ENCODE measurements around the gene TPSB2. TPM values are rescaled to one million over a fixed set of nuclear protein-coding genes. Genes with fewer than 3 reads are reported as not detected.

Gene TPSB2
- total and polyA plus RNA-seq, 2 donors (not counting 1 experiment from before 2014, with no cell fraction given) = not detected

- H3K9ac ChIP-seq (ENCODE audit: insufficient read depth, low read length) = no peak overlapping the region
- no peaks in the 10 kb centered on the region for H3K79me2 ChIP-seq (ENCODE audit: control insufficient read depth, insufficient read depth, low read length)
- H2AFZ ChIP-seq (ENCODE audit: low read length) = no peak overlapping the region
- no peaks in the 10 kb centered on the region for H4K20me1 ChIP-seq (ENCODE audit: control insufficient read depth, extremely low read depth, insufficient read depth, low read length)
- no peaks in the 10 kb centered on the region for H3K9me3 ChIP-seq (ENCODE audit: control insufficient read depth, insufficient read depth, low read depth, low read length)
- no peaks in the 10 kb centered on the region for H3K36me3 ChIP-seq (ENCODE audit: control insufficient read depth, insufficient read depth, low read length)
- no peak for DNase-seq (ENCODE audit: low read depth in 2 of 2)
- no peak overlapping the region for H3K4me3 ChIP-seq (replicated peaks in 1 of 4; ENCODE audit: control extremely low read depth in 1 of 4, insufficient read depth in 1 of 4, low read depth in 3 of 4, low read length in 4 of 4)
- H3K27ac ChIP-seq (ENCODE audit: insufficient read depth, low read length) = no peak overlapping the region
- TF ChIP-seq CTCF (conservative IDR thresholded peaks at IDR 0.05 in 1 of 2, IDR thresholded peaks at IDR 0.05 in 1 of 2; ENCODE audit: low read depth in 1 of 2, low read length in 2 of 2) = no peak
- no peak for TF ChIP-seq EZH2 (IDR thresholded peaks at IDR 0.05; ENCODE audit: low read length, missing control alignments)
- H3K4me2 ChIP-seq (ENCODE audit: extremely low read depth, insufficient read depth, low read length) = no peak overlapping the region
- H3K4me1 ChIP-seq (ENCODE audit: control insufficient read depth, extremely low read depth, insufficient read depth, low read length) = no peaks in the 10 kb centered on the region
- H3K27me3 ChIP-seq (ENCODE audit: control insufficient read depth, insufficient read depth, low read length) = no peaks in the 10 kb centered on the region
Observed at GRCh38 chr16:1221628-1222552, 8.1 kb downstream of the TPSB2 start.

GRCh38 chr16:1220841-1221627 is 8.9 kb downstream of the TPSB2 start:
- no peaks in the 10 kb centered on the region for H4K20me1 ChIP-seq (ENCODE audit: control insufficient read depth, extremely low read depth, insufficient read depth, low read length)
- no peaks in the 10 kb centered on the region for H3K79me2 ChIP-seq (ENCODE audit: control insufficient read depth, insufficient read depth, low read length)

More at GRCh38 chr16:1220841-1221627, 8.9 kb downstream of the TPSB2 start:
- H3K4me3 ChIP-seq (replicated peaks in 1 of 4; ENCODE audit: control extremely low read depth in 1 of 4, insufficient read depth in 1 of 4, low read depth in 3 of 4, low read length in 4 of 4) = no peak overlapping the region
- no peak overlapping the region for H3K4me2 ChIP-seq (ENCODE audit: extremely low read depth, insufficient read depth, low read length)
- H3K9me3 ChIP-seq (ENCODE audit: control insufficient read depth, insufficient read depth, low read depth, low read length) = no peaks in the 10 kb centered on the region
- no peaks in the 10 kb centered on the region for H3K27me3 ChIP-seq (ENCODE audit: control insufficient read depth, insufficient read depth, low read length)
- no peak overlapping the region for H3K27ac ChIP-seq (ENCODE audit: insufficient read depth, low read length)
- TF ChIP-seq EZH2 (IDR thresholded peaks at IDR 0.05; ENCODE audit: low read length, missing control alignments) (no peak), CTCF (conservative IDR thresholded peaks at IDR 0.05 in 1 of 2, IDR thresholded peaks at IDR 0.05 in 1 of 2; ENCODE audit: low read depth in 1 of 2, low read length in 2 of 2) (no peak)
- H3K4me1 ChIP-seq (ENCODE audit: control insufficient read depth, extremely low read depth, insufficient read depth, low read length) = no peaks in the 10 kb centered on the region
- DNase-seq (ENCODE audit: low read depth in 2 of 2) = no peak
- H3K9ac ChIP-seq (ENCODE audit: insufficient read depth, low read length) = no peak overlapping the region
- H2AFZ ChIP-seq (ENCODE audit: low read length) = no peak overlapping the region
- H3K36me3 ChIP-seq (ENCODE audit: control insufficient read depth, insufficient read depth, low read length) = no peaks in the 10 kb centered on the region

Measured in fibroblast of lung (primary cell).